ENCODE measurements around the gene CAPN11. TPM values are rescaled to one million over a fixed set of nuclear protein-coding genes. Genes with fewer than 3 reads are reported as not detected.

Gene CAPN11
- total and polyA plus RNA-seq, 2 donors (not counting 3 experiments of a cell fraction or from before 2014, with no cell fraction given) = 1.4 to 1.7 TPM

- Histone ChIP-seq H3K9ac (replicated peaks; ENCODE audit: extremely low read depth, insufficient read depth, low read length) (no peak overlapping the region), H3K79me2 (ENCODE audit: control insufficient read depth, insufficient read depth, low read length) (no peaks in the 10 kb centered on the region), H3K36me3 (ENCODE audit: control insufficient read depth in 2 of 2, extremely low read depth in 1 of 2, insufficient read depth in 2 of 2, low read length in 2 of 2) (peaks cover 0 to 10% of the 10 kb centered on the region in 2 experiments), H3K27me3 (ENCODE audit: control insufficient read depth in 2 of 2, insufficient read depth in 2 of 2, low read length in 2 of 2) (no peaks in the 10 kb centered on the region), H2AFZ (ENCODE audit: low read depth, low read length) (no peak overlapping the region), H3K9me1 (replicated peaks; ENCODE audit: control insufficient read depth, extremely low read depth, insufficient read depth, low read length) (no peaks in the 10 kb centered on the region), H4K20me1 (replicated peaks; ENCODE audit: control insufficient read depth, extremely low read depth, insufficient read depth, low read length) (no peaks in the 10 kb centered on the region), H3K4me1 (ENCODE audit: control insufficient read depth, extremely low read depth, insufficient read depth, low read length) (no peaks in the 10 kb centered on the region), H3K4me3 (replicated peaks in 1 of 3; ENCODE audit: insufficient read depth in 1 of 3, low read depth in 1 of 3, low read length in 3 of 3) (no peak overlapping the region), H3K4me2 (ENCODE audit: insufficient read depth, low read length) (no peak overlapping the region), H3K9me3 (replicated peaks; ENCODE audit: control insufficient read depth, insufficient read depth, low read length) (no peaks in the 10 kb centered on the region), H3K27ac (ENCODE audit: insufficient read depth, low read depth, low read length) (no peak overlapping the region)
- dilution Hi-C loops (cut with MboI; ENCODE audit: extremely low pct_ligation_motif_present, low sequenced_read_pairs) (no loop called here), intact Hi-C loops (cut with micrococcal nuclease) (no loop called here)
- no peak for FAIRE-seq
- no peak for DNase-seq (ENCODE audit: low read depth, low spot score)
- POLR2A ChIA-PET = no interaction called here
- CTCF ChIA-PET = interaction anchor here (1.3 kb wide), 1 partner anchor 43 kb away, joined by 4 read pairs; no protein-coding TSS in a partner anchor
- TF ChIP-seq POLR2AphosphoS5 (IDR thresholded peaks at IDR 0.05; ENCODE audit: insufficient read depth, low read depth, low read length) (no peak), MAX (IDR thresholded peaks at IDR 0.05; ENCODE audit: insufficient read depth, insufficient read length) (no peak), FOS (IDR thresholded peaks at IDR 0.05; ENCODE audit: borderline replicate concordance, insufficient read depth, low read length) (no peak), MYC (IDR thresholded peaks at IDR 0.05; ENCODE audit: low read depth, low read length) (no peak), POLR2A (IDR thresholded peaks at IDR 0.05; ENCODE audit: low read depth, low read length) (no peak), CTCF (IDR thresholded peaks at IDR 0.05; ENCODE audit: extremely low read depth in 1 of 2, insufficient read depth in 1 of 2, low read depth in 1 of 2, low read length in 2 of 2) (no peak), GATA2 (IDR thresholded peaks at IDR 0.05; ENCODE audit: insufficient read depth, insufficient read length, low read depth, low read length) (no peak), JUN (IDR thresholded peaks at IDR 0.05; ENCODE audit: borderline replicate concordance, insufficient read depth, insufficient read length, low read depth) (no peak), EZH2 (IDR thresholded peaks at IDR 0.05; ENCODE audit: borderline replicate concordance, low read depth, low read length, severe bottlenecking) (no peak)
- no TSS peak for BruUV-seq (replicated peaks)
Measured at GRCh38 chr6:44139351-44139743, 19.3 kb upstream of the CAPN11 start.

Data from endothelial cell of umbilical vein (primary cell).